ENCODE results near the gene FBXO28.

Gene FBXO28, protein sequence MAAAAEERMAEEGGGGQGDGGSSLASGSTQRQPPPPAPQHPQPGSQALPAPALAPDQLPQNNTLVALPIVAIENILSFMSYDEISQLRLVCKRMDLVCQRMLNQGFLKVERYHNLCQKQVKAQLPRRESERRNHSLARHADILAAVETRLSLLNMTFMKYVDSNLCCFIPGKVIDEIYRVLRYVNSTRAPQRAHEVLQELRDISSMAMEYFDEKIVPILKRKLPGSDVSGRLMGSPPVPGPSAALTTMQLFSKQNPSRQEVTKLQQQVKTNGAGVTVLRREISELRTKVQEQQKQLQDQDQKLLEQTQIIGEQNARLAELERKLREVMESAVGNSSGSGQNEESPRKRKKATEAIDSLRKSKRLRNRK

DNA sequence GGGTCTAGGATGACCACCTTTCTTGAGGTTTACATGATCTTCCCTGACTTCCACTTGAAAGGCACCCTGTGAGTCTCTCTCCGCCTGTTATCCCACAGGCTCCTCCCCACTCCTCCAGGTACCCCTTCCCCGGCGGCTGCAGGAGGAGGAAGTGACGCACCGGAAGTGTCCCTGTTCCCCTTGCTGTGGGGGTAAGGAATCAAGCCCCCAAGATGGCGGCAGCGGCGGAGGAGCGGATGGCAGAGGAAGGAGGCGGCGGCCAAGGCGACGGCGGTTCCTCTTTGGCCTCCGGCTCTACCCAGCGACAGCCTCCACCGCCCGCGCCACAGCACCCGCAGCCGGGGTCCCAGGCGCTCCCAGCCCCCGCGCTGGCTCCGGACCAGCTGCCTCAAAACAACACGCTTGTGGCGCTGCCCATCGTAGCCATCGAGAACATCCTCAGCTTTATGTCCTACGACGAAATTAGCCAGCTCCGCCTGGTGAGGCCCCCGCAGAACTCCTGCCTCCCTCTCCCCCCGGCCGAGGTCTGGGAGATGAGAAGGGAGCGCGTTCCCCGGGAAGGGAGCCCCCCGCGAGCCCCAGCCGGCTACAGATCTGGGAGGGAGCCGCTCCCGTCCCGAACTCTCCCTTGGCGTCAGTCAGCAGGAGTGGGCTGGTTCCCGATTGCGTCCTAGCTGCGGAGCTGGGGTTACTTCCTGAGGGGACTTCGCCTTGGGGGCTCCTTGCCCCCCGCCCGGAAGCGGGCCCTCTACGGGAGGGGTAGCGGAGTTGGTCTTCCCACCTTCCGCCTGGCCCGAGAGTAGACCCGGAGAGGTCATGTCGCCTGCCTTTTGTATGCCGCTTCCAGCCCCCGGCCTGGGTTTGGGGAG is at the start of gene FBXO28:
TSS of gene FBXO28 (plus strand) at position 194 of the 869 bp plus-strand sequence. CDS start at position 213, 19 bp downstream.
- DNase-seq, result peak; percentile 95

DNA sequence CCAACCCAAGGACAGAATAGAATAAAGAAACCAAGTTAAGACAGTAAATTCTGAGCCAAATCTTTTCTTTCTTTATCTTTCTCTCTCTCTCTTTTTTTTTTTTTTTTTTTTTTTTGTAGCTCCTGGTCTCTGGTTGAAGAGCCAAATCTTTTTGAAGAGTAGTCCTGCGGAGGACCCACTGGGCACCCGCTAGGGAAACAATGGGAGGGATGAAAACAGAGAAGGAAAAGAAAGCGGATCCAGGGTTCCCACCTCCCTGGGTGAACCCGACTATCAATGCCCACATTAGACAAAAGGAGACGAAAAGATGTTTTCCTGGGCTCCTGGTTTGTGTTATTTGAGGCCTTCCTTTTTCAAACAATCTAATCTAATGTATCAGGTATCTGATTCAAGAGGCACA is 49.8 kb upstream of the FBXO28 start:
- DNase-seq, result no peak

DNA sequence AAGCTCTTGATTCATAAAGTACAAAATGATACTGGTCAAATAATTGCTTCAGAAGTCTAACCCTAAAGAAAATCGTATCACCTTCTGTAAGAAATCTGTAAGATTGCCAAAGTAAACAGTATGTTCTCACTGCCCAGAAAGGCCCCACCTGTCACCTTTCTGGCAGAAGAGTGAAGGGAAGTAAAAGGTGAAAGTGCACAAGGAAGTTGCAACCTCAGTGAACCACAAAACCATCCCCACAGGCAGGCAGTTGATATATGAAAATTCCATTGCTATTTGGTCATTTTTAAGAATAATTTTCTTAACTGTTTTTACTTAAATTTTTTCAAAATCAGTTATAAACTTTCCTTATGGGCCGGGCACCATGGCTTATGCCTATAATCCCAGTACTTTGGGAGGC is 48.5 kb upstream of the FBXO28 start:
- DNase-seq, result no peak

DNA sequence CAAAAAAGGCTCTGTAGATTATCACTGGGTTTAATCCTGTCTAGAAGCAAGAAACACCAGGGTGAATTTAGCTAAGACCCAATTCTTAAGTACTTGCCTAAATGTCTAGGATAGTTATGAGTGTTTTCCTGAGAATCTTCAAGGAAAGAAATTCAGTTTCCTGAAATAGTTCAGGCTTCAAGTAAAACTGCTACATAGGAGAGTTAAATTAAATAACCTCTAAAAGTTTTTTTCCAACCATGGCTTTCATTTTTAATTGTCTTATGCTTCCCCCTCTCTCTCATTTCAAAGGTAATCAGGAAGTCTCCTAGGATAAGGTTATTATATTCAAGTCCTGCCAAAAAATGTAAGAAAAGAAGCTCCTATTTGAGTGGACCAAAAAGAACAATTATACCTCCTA is 46.7 kb upstream of the FBXO28 start:
- no peak for DNase-seq

DNA sequence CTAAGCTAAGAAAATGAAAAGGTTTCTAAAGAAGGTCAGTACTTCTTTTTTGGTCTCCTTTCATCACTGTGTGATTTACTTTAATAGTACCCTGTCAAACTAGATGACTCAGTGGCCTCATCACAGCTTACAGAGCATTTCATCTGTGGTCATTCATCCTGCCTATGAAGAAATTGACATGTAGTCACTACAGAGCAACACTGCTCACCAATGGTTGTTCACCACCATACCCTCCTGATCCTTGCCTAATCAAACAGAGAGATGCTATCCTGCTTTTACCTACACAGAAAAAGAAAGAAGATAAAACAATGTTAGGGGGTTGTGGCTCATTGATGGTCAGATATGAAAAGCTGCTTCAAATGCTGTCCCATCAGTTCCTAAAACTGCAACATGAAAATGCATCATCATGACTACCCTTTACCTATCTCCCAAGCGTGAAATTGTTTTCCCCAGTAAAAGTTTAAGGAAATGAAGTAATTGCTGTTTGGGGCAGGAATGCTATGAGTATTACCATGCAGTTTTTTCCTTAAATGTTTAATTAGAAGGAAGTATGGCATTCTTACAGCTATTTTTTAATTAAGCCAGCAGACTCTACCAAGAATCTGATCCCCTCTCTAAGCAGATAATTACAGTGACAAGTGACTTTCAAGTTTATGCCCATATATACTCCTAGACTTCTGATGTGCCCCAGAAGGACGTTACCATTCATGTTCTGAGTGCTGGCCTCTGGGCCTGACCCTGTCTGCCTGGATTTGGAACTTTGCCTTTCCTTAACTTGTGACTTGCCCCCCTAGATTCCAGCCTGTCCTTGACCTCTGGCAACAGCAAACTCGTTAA is 46.1 kb upstream of the FBXO28 start:
- no peak for DNase-seq

- no peak for DNase-seq
Observed at GRCh38 chr1:224068458-224069072, 45.3 kb upstream of the FBXO28 start.

GRCh38 chr1:224069138-224069537 is 44.8 kb upstream of the FBXO28 start:
- DNase-seq, result no peak

DNA sequence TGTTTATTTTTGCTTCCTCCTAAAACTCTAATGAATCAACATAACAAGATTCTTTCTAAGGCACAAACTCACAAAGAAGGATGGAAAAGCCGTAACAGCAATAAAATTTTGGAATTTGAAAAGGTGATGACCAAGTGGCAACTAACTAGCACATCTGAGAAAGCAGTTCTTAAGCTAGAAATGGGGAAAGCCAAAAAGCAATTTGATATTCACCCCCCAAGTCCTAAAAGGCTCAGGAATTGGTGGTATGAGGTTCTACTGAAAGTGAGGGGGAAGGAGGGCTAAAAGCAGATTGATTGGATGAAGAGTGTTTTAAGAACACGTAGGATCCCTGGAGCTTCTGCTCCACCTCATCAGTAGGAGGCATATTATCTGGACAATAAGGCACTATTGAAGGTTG is 43.4 kb upstream of the FBXO28 start:
- no peak for DNase-seq

DNA sequence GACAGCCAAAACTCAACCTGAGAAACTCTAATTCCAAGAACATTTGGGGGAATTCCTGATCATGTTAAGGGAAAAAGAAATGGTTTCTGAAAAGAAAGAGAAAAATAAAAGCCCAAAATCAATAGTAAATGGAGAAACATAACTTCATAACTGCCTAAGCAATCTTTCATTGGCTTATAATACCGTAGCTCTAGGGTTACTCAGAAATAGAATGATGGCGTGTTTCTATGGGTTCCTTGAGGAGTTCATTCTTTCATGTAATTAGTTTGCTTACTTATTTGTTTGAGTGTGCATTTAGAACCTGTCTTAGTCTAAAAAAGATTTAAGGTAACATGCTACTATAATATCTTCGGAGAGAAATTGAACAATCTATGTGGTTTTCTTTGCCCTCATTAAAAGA is 37.5 kb upstream of the FBXO28 start:
- DNase-seq, result no peak

DNA sequence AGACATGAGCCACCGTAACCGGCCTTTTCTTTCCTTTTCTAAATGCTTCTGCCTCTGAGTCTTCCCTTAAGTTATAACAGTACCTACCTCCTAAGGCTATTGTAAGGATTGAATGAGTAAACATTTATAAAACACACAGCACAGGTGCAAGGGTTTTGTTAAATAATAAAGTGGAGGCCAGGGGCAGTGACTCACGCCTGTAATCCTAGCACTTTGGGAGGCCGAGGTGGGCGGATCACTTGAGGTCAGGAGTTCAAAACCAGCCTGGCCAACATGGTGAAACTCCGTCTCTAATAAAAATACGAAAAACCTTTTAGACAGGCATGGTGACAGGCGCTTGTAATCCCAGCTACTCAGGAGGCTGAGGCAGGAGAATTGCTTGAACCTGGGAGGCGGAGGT is 34.3 kb upstream of the FBXO28 start:
- peak; percentile 7 for DNase-seq

- DNase-seq, result peak; percentile 9
Observed at GRCh38 chr1:224080115-224080774, 33.7 kb upstream of the FBXO28 start.

DNA sequence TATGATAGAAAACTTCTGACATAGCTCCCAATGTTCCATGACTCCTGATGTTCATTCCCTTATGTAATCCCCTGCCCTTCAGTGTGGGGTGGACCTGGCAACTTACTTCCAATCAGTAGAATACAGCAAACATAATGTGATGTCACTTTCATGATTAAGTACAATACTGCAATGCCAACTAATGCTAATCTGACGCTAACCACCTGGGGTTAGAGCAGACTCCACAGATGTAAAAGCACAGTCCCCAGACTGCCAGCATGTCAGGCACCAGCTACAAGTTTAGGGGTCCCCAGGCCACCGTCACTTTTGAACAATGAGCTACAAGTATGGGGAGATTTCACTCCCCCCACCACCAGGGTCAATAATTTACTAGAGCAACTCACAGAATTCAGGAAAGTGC is 32.3 kb upstream of the FBXO28 start:
- DNase-seq, result no peak

GRCh38 chr1:224082146-224082545 is 31.8 kb upstream of the FBXO28 start:
- no peak for DNase-seq

DNA sequence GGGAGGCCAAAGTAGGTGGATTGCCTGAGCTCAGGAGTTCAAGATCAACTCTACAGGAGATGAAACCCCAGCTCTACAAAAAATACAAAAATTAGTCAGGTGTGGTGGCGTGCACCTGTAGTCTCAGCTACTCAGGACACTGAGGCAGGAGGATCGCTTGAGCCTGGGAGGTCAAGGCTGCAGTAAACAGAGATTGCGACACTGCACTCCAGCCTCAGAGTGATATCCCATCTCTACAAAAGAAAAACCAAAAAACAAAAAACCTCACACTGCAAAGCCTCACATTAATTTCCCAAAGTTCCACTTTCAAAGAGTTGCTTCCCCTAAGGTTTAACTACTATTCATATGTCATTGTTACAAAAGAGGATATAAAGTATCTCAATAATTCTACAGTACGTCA is 29.0 kb upstream of the FBXO28 start:
- DNase-seq, result no peak

GRCh38 chr1:224085421-224086108 is 28.3 kb upstream of the FBXO28 start:
- no peak for DNase-seq

DNA sequence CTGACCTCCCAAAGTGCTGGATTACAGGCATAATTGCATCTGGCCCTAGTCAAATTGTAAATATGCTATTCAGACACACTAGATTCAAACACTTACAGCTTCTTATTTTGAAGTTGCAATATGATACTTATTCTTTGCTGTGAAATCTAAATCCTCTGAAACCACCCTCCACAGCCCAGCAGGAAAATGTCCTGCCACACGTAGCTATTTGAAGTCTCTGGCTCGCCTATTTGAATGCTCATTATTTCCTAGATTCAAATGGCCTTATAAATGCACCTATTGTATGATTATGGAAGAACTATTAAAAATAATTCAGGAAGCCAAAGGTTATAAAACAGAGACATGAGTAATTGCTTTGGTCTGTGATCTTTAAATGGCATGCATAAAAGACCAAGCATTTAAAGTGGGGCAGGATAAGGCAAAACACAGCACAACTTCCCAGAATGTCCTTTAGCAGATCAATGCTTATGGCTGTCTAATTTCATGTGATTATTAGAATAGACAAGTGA is 26.6 kb upstream of the FBXO28 start:
- DNase-seq, result no peak

DNA sequence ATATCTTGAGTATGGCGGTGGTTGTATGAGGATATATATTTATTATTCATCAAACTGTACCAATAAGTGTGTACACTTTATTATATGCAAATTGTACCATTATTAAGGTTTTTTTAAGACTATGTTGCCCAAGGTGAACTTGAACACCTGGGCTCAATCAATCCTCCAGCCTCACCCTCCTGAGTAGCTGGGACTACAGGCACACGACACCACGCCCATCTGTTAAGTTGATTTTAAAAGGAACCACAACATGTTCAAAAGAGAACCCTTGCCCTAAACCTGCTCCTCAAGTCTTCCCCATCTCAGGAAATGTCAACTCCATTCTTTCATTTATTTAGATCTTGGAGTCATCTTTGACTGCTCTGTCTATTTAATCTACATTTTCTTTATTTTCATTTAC is 24.3 kb upstream of the FBXO28 start:
- DNase-seq, result no peak

DNA sequence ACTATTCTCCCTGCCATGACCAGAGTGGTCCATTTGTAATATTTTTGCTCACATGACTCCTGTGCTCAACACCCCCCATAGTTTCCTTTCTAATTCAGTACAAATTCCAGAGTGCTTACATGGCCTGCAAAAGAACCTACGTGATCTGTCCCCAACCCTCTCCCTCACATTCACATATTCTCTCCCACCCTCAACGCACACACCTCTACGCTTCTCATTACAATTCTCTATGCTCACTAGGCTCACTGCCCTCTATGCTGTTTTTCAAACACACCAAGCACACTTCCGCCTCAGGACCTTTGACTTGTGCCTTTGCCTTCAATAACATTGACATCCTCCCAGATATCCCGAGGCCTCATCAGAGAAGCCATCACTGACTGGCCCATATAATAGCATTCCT is 23.8 kb upstream of the FBXO28 start:
- DNase-seq, result no peak

DNA sequence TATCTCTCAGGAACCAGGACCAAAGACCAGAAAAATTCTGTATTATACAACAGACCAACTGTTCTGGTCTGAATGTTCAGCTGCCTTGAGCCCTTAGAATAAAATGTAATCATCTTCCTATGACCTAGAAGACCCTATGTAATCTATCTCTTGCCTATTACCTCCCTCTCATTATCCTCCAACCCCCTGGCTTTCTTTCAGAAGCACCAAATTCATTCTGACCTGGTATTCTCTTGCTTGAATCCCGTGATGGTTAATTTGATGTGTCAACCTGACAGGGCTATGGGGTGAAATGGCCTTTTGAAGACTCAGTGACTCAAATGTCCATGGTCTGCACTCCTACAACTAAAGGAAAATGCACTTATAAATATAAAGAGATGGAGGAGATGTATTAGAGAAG is 21.8 kb upstream of the FBXO28 start:
- no peak for DNase-seq

DNA sequence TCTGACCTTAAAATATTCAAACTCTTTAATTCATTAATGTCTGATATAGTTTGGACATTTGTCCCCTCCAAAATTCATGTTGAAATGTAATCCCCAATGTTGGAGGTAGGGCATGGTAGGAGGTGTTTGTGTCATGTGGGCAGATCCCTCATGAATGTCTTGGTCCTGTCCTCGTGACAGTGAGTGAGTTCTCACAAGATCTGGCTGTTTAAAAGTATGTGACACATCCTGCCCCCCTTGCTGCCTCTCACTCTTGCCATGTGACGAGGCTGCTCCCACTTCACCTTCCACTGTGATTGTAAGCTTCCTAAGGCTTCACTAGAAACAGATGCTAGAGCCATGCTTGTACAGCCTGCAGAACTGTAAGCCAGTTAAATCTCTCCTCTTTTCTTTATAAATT is 21.3 kb upstream of the FBXO28 start:
- no peak for DNase-seq

DNA sequence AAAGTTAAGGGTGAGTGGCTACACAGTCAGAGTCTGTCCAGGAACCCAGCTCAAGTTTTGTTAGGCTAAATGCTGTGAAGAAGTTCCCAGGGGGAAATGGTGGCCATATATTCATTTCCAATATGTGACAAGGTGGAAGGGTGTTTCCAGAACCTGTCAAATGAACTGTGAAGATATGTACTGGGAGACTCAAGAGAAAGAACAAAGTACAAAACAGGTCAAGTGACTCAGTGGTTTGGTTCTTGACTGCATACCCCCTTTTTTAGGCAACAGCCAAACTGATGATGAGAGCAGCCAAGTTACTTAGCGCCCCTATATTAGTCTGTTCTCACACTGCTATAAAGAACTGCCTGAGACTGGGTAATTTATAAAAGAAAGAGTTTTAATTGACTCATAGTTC is 18.6 kb upstream of the FBXO28 start:
- DNase-seq, result no peak

Measured in DMS153 (cell line).